IPS-20b (cell line): ENCODE results near the gene DDX49.

ENCODE experiments used
- H3K27ac ChIP-seq: one replicate; pipeline ENCODE4 v1.5.1; 2013; ENCODE audit warnings: low read length
- H3K27me3 ChIP-seq: 2 replicates; pipeline ENCODE4 v1.6.1; 2013; ENCODE audit warnings: mild to moderate bottlenecking, low read length, inconsistent platforms; ENCODE audit not compliant: insufficient read depth
- H3K36me3 ChIP-seq: 2 replicates; pipeline ENCODE4 v1.6.1; 2013; ENCODE audit warnings: low read depth, mild to moderate bottlenecking, inconsistent platforms, low read length, moderate library complexity; ENCODE audit not compliant: insufficient read depth
- H3K4me1 ChIP-seq: 2 replicates; pipeline ENCODE4 v1.6.1; 2013; ENCODE audit warnings: mild to moderate bottlenecking, control low read depth, inconsistent platforms, low read length, moderate library complexity; ENCODE audit not compliant: insufficient read depth
- H3K4me3 ChIP-seq: 2 replicates; pipeline ENCODE4 v1.5.1; 2013; ENCODE audit warnings: mild to moderate bottlenecking, low read length, inconsistent platforms
- H3K9ac ChIP-seq: 2 replicates; pipeline ENCODE4 v1.6.1; 2013; ENCODE audit warnings: low read depth, mild to moderate bottlenecking, inconsistent platforms, low read length, moderate library complexity
- H3K9me3 ChIP-seq: 2 replicates; pipeline ENCODE4 v1.6.1; 2013; ENCODE audit warnings: mild to moderate bottlenecking, low read depth, low read length, inconsistent platforms; ENCODE audit not compliant: insufficient read depth

Gene DDX49

DNA sequence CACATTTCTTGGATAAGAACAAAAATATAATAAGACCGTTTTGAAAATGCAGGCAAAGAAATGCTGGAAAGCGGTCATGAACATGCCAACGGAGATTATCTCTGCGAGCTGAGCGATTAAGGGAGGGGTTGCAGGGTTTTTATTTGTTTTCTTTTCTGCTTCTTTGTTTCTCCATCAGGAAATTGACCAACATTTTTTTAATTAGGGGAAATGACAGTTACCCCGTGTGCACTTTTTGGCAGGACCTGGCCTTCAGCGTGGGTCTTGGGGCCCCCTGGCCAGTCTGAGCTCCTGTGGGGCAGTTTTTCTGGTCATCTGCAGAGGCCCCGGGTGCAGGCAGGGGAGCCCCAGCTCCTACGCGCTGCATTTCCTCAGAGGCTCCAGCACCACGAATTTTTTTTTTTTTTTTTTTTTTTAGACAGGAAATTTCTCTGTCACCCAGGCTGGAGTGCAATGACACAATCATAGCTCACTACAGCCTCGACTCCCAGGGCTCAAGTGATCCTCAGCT lies 52.8 kb downstream of the DDX49 start:
- Histone ChIP-seq H3K4me1 (no peaks in the 10 kb centered on the region), H3K27me3 (no peaks in the 10 kb centered on the region), H3K4me3 (no peak overlapping the region), H3K27ac (no peak overlapping the region), H3K36me3 (no peaks in the 10 kb centered on the region), H3K9me3 (no peaks in the 10 kb centered on the region), H3K9ac (no peak overlapping the region)

DNA sequence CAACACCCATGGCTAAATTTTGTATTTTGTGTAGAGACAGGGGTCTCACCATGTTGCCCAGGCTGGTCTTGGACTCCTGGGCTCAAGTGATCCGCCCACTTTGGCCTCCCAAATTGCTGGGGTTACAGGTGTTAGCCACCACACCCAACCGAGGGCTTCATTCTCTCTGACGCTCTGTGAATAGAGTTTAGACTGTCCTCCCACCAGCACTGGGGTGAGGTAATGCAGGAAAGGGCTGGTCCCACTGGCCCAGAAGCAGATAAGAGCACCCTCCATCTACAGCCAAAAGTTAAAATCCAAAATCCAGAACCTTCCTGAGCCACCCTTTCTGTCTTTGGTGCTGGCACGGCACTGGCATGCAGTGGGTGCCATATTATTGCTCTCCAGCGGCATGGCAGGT lies 53.3 kb downstream of the DDX49 start:
- Histone ChIP-seq H3K9me3 (no peaks in the 10 kb centered on the region), H3K4me3 (no peak overlapping the region), H3K9ac (no peak overlapping the region), H3K4me1 (no peaks in the 10 kb centered on the region), H3K27me3 (no peaks in the 10 kb centered on the region), H3K27ac (no peak overlapping the region), H3K36me3 (no peaks in the 10 kb centered on the region)

DNA sequence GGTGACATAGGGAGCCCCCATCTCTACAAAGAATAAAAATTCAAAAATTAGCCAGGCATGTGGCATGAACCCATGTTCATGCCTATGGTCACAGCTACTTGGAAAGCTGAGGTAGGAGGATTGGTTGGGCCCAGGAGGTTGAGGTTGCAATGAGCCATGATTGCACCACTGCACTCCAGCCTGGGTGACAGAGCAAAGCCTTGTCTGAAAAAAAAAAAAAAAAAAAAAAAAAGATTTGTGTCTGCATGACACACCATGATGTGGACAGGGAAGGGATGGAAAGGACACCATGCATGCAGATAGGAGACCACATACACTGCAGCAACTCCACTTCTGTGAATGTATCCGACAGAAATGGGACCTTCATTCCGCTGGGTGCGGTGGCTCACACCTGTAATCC lies 55.5 kb downstream of the DDX49 start:
- no peak overlapping the region for H3K27ac ChIP-seq
- H3K4me1 ChIP-seq = no peaks in the 10 kb centered on the region
- no peak overlapping the region for H3K4me3 ChIP-seq
- H3K27me3 ChIP-seq = no peaks in the 10 kb centered on the region
- no peak overlapping the region for H3K9ac ChIP-seq
- no peaks in the 10 kb centered on the region for H3K9me3 ChIP-seq
- no peaks in the 10 kb centered on the region for H3K36me3 ChIP-seq

GRCh38 chr19:18975869-18976268 lies 56.4 kb downstream of the DDX49 start:
- H3K9me3 ChIP-seq = no peaks in the 10 kb centered on the region
- no peaks in the 10 kb centered on the region for H3K4me1 ChIP-seq
- H3K4me3 ChIP-seq = no peak overlapping the region
- no peak overlapping the region for H3K27ac ChIP-seq
- H3K9ac ChIP-seq = no peak overlapping the region
- no peaks in the 10 kb centered on the region for H3K27me3 ChIP-seq
- H3K36me3 ChIP-seq = no peaks in the 10 kb centered on the region
